GM23338 (cell line): Measurements from ENCODE around the gene THSD8. TPM values are rescaled to one million over a fixed set of nuclear protein-coding genes. Genes with fewer than 3 reads are reported as not detected.

Experiments used
- ATAC-seq: fragments of 200-7000 bp; cut with Tn5 transposase; 3 replicates; pipeline ENCODE4 v1.9.1; 2020
- DNase-seq: peaks from one replicate; pipeline ENCODE4 v3.0.0-alpha.2; 2015; ENCODE audit warnings: low spot score
- H2AFZ ChIP-seq: fragments of 200-600 bp; sonication (generic); 2 replicates; pipeline ENCODE4 v1.8.0; 2016; ENCODE audit warnings: antibody characterized with exemption, mild to moderate bottlenecking, moderate library complexity
- H3F3A ChIP-seq: fragments of 200-600 bp; sonication (generic); replicated peaks from 2 replicates; pipeline ENCODE4 v1.8.0; 2017; ENCODE audit warnings: antibody characterized with exemption, mixed run types, low read depth
- H3K27ac ChIP-seq: fragments of 200-600 bp; sonication (generic); 2 replicates; pipeline ENCODE4 v1.6.1; 2016; ENCODE audit warnings: low read depth
- H3K27me3 ChIP-seq: fragments of 200-600 bp; sonication (generic); 2 replicates; pipeline ENCODE4 v1.8.0; 2016; ENCODE audit warnings: mild to moderate bottlenecking, mixed run types, moderate library complexity; ENCODE audit not compliant: insufficient read depth
- H3K36me3 ChIP-seq: fragments of 200-600 bp; sonication (generic); 2 replicates; pipeline ENCODE4 v1.8.0; 2016; ENCODE audit warnings: mild to moderate bottlenecking; ENCODE audit not compliant: insufficient read depth
- H3K4me1 ChIP-seq: fragments of 200-600 bp; sonication (generic); 2 replicates; pipeline ENCODE4 v1.8.0; 2016; ENCODE audit warnings: mild to moderate bottlenecking, moderate library complexity; ENCODE audit not compliant: insufficient read depth
- H3K4me2 ChIP-seq: fragments of 200-600 bp; sonication (generic); 2 replicates; pipeline ENCODE4 v1.7.1; 2017; ENCODE audit warnings: mixed run types
- H3K4me3 ChIP-seq: fragments of 200-600 bp; sonication (generic); 2 replicates; pipeline ENCODE4 v1.6.1; 2016; ENCODE audit warnings: mixed run types
- H3K79me2 ChIP-seq: fragments of 200-600 bp; sonication (generic); replicated peaks from 2 replicates; pipeline ENCODE4 v1.8.0; 2017; ENCODE audit warnings: mild to moderate bottlenecking; ENCODE audit not compliant: insufficient read depth
- H3K9me2 ChIP-seq: fragments of 200-600 bp; sonication (generic); 2 replicates; pipeline ENCODE4 v1.8.0; 2017; ENCODE audit not compliant: insufficient read depth
- H4K20me1 ChIP-seq: fragments of 200-600 bp; sonication (generic); replicated peaks from 2 replicates; pipeline ENCODE4 v1.8.0; 2017; ENCODE audit warnings: mild to moderate bottlenecking; ENCODE audit not compliant: insufficient read depth
- H3K27ac Mint-ChIP-seq: 2 replicates; pipeline ENCODE4 v1.8.0; 2020; ENCODE audit warnings: inconsistent platforms, mild to moderate bottlenecking, moderate library complexity, mixed read lengths
- H3K27me3 Mint-ChIP-seq: 3 replicates; pipeline ENCODE4 v1.8.0; 2022; ENCODE audit warnings: low read depth, mild to moderate bottlenecking, moderate library complexity, mixed read lengths, inconsistent platforms; ENCODE audit not compliant: insufficient read depth, poor library complexity
- H3K36me3 Mint-ChIP-seq: 3 replicates; pipeline ENCODE4 v1.8.0; 2021; ENCODE audit warnings: low read depth, mild to moderate bottlenecking, inconsistent platforms, moderate library complexity, mixed read lengths
- H3K4me1 Mint-ChIP-seq: 3 replicates; pipeline ENCODE4 v1.8.0; 2020; ENCODE audit warnings: mild to moderate bottlenecking, inconsistent platforms, mixed read lengths
- H3K4me3 Mint-ChIP-seq: 3 replicates; pipeline ENCODE4 v1.8.0; 2021; ENCODE audit warnings: moderate library complexity, mild to moderate bottlenecking, inconsistent platforms, mixed read lengths
- H3K9me3 Mint-ChIP-seq: 3 replicates; pipeline ENCODE4 v1.8.0; 2020; ENCODE audit warnings: moderate library complexity, mild to moderate bottlenecking, inconsistent platforms, mixed read lengths
- CREB1 ChIP-seq: fragments of 250-450 bp; sonication (Bioruptor Pico); IDR thresholded peaks from 2 replicates; pipeline ENCODE4 v1.5.0; 2020; ENCODE audit warnings: low read depth, mild to moderate bottlenecking, moderate library complexity
- CTCF ChIP-seq, 2 experiments: fragments of 200-600 bp in 1 of 2; sonication (generic) in 1 of 2; conservative IDR thresholded peaks; 2 replicates each; pipeline versions ENCODE4 v1.5.1 to v1.6.1; 2016 to 2017; ENCODE audit warnings: antibody characterized with exemption in 2 of 2, low read depth in 2 of 2, mild to moderate bottlenecking in 2 of 2, moderate library complexity in 1 of 2
- EZH2 ChIP-seq: fragments of 200-600 bp; sonication (generic); IDR thresholded peaks from one replicate; pipeline ENCODE4 v1.8.0; 2017; ENCODE audit warnings: antibody characterized with exemption, mild to moderate bottlenecking, low read depth; ENCODE audit not compliant: unreplicated experiment
- EZH2phosphoT487 ChIP-seq: fragments of 200-600 bp; sonication (generic); IDR thresholded peaks from one replicate; pipeline ENCODE4 v1.8.1; 2018; ENCODE audit warnings: antibody characterized with exemption; ENCODE audit not compliant: unreplicated experiment
- JUNB ChIP-seq: IDR thresholded peaks from one replicate; pipeline ENCODE4 v1.6.1; 2016; ENCODE audit warnings: antibody characterized with exemption; ENCODE audit not compliant: unreplicated experiment
- NANOG ChIP-seq: IDR thresholded peaks from 2 replicates; pipeline ENCODE4 v1.6.1; 2016; ENCODE audit warnings: antibody characterized with exemption, borderline replicate concordance
- STAT1 ChIP-seq: IDR thresholded peaks from one replicate; pipeline ENCODE4 v1.6.1; 2016; ENCODE audit warnings: antibody characterized with exemption; ENCODE audit not compliant: unreplicated experiment
- ZNF114 ChIP-seq: fragments of 250-450 bp; sonication (Bioruptor Pico); IDR thresholded peaks from 2 replicates; pipeline ENCODE4 v1.5.0; 2020; ENCODE audit warnings: mild to moderate bottlenecking, moderate library complexity
- ZNF331 ChIP-seq: fragments of 250-450 bp; sonication (Bioruptor Pico); IDR thresholded peaks from 2 replicates; pipeline ENCODE4 v1.5.0; 2020; ENCODE audit warnings: low read depth, mild to moderate bottlenecking, moderate library complexity
- polyA plus RNA-seq: library from polyadenylated mRNA; unstranded; fragments of >200 nt; fragmentation: Nextera tagmentation; extraction: Ambion mirVana; gene quantifications from 2 replicates; pipeline ENCODE4 v1.2.1, GENCODE V29; 2016
- total RNA-seq: library from RNA; depleted of rRNA; stranded (reverse); fragments of >200 nt; shearing (Covaris generic); gene quantifications from 2 replicates; pipeline ENCODE4 v1.2.3, GENCODE V29; 2014
- TF ChIP-seq, protein P1 (sequence below): IDR thresholded peaks from one replicate; pipeline ENCODE4 v1.6.1; 2018; ENCODE audit warnings: antibody characterized with exemption; ENCODE audit not compliant: unreplicated experiment
- TF ChIP-seq, protein P2 (sequence below): fragments of 250-450 bp; sonication (Bioruptor Pico); IDR thresholded peaks from 2 replicates; pipeline ENCODE4 v1.5.0; 2020; ENCODE audit warnings: mild to moderate bottlenecking, moderate library complexity

The THSD8 gene
- total and polyA plus RNA-seq, 2 experiments from 2014 or later, result 0.38 to 38.5 TPM

DNA sequence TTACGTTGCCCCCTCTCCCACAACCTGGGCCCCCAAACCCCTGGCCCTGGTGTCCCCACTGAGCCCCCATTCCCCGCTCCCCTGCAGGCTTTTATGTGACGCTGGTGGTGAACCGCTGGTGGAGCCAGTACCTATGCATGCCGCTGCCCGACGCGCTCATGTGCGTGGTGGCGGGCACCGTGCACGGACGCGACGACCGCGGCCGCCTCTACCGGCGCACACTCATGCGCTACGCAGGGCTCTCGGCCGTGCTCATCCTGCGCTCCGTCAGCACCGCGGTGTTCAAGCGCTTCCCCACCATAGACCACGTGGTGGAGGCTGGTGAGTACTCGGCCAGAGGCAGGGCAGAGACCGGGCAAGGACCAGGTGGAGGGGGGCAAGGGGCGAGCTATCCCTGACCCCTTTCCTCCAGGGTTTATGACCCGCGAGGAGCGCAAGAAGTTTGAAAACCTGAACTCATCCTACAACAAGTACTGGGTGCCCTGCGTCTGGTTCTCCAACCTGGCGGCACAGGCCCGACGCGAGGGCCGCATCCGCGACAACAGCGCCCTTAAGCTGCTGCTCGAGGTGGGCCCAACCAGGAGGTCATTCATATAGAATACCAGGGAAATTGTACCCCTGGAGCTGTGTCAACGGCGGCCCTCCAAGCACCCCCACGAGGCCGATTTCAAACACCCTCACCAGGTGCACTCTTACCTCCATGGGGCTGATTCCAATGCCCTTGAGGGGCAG, 47.2 kb upstream of the THSD8 start (continued):
- TF ChIP-seq, protein P1, sequence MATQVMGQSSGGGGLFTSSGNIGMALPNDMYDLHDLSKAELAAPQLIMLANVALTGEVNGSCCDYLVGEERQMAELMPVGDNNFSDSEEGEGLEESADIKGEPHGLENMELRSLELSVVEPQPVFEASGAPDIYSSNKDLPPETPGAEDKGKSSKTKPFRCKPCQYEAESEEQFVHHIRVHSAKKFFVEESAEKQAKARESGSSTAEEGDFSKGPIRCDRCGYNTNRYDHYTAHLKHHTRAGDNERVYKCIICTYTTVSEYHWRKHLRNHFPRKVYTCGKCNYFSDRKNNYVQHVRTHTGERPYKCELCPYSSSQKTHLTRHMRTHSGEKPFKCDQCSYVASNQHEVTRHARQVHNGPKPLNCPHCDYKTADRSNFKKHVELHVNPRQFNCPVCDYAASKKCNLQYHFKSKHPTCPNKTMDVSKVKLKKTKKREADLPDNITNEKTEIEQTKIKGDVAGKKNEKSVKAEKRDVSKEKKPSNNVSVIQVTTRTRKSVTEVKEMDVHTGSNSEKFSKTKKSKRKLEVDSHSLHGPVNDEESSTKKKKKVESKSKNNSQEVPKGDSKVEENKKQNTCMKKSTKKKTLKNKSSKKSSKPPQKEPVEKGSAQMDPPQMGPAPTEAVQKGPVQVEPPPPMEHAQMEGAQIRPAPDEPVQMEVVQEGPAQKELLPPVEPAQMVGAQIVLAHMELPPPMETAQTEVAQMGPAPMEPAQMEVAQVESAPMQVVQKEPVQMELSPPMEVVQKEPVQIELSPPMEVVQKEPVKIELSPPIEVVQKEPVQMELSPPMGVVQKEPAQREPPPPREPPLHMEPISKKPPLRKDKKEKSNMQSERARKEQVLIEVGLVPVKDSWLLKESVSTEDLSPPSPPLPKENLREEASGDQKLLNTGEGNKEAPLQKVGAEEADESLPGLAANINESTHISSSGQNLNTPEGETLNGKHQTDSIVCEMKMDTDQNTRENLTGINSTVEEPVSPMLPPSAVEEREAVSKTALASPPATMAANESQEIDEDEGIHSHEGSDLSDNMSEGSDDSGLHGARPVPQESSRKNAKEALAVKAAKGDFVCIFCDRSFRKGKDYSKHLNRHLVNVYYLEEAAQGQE, result no peak
- no peak for TF ChIP-seq ZNF114 (CRISPR knock-in tag)
- no peak for TF ChIP-seq STAT1
- no peak for TF ChIP-seq EZH2
- no peak for TF ChIP-seq CREB1 (CRISPR knock-in tag)
- no peak for TF ChIP-seq ZNF331 (CRISPR knock-in tag)
- no peak for TF ChIP-seq EZH2phosphoT487
- TF ChIP-seq CTCF (conservative IDR thresholded peaks at IDR 0.05; ENCODE audit: low read depth in 2 of 2), result no peak

- H3K4me1 ChIP-seq, result no peaks in the 10 kb centered on the region; the same call in 1 of the 2 replicates
- DNase-seq, result no peak
- ATAC-seq, result no peak
- no peak overlapping the region for H3K4me3 ChIP-seq
- H3K9me2 ChIP-seq, result no peaks in the 10 kb centered on the region
- H3F3A ChIP-seq, result peaks cover 7% of the 10 kb centered on the region; the same call in 1 of the 2 replicates
- H3K4me1 Mint-ChIP-seq, result peaks cover 12% of the 10 kb centered on the region; the same call in 2 of the 3 replicates
- H3K27me3 Mint-ChIP-seq, result peaks cover 29% of the 10 kb centered on the region
- no peak overlapping the region for H3K4me2 ChIP-seq
- no peak overlapping the region for H3K27ac Mint-ChIP-seq
- H3K36me3 Mint-ChIP-seq, result peaks cover 6% of the 10 kb centered on the region; the same call in 2 of the 3 replicates
- H3K36me3 ChIP-seq, result no peaks in the 10 kb centered on the region
- H3K79me2 ChIP-seq, result no peaks in the 10 kb centered on the region
- H3K4me3 Mint-ChIP-seq, result no peak overlapping the region
- H4K20me1 ChIP-seq, result peaks cover 4% of the 10 kb centered on the region; the same call in 1 of the 2 replicates
- H3K27ac ChIP-seq, result no peak overlapping the region
- peaks cover 3% of the 10 kb centered on the region; the same call in 1 of the 2 replicates for H3K27me3 ChIP-seq
- no peak overlapping the region for H2AFZ ChIP-seq
- H3K9me3 Mint-ChIP-seq, result peaks cover 3% of the 10 kb centered on the region; the same call in 2 of the 3 replicates
- no peak for TF ChIP-seq EZH2phosphoT487
- TF ChIP-seq, protein P2, sequence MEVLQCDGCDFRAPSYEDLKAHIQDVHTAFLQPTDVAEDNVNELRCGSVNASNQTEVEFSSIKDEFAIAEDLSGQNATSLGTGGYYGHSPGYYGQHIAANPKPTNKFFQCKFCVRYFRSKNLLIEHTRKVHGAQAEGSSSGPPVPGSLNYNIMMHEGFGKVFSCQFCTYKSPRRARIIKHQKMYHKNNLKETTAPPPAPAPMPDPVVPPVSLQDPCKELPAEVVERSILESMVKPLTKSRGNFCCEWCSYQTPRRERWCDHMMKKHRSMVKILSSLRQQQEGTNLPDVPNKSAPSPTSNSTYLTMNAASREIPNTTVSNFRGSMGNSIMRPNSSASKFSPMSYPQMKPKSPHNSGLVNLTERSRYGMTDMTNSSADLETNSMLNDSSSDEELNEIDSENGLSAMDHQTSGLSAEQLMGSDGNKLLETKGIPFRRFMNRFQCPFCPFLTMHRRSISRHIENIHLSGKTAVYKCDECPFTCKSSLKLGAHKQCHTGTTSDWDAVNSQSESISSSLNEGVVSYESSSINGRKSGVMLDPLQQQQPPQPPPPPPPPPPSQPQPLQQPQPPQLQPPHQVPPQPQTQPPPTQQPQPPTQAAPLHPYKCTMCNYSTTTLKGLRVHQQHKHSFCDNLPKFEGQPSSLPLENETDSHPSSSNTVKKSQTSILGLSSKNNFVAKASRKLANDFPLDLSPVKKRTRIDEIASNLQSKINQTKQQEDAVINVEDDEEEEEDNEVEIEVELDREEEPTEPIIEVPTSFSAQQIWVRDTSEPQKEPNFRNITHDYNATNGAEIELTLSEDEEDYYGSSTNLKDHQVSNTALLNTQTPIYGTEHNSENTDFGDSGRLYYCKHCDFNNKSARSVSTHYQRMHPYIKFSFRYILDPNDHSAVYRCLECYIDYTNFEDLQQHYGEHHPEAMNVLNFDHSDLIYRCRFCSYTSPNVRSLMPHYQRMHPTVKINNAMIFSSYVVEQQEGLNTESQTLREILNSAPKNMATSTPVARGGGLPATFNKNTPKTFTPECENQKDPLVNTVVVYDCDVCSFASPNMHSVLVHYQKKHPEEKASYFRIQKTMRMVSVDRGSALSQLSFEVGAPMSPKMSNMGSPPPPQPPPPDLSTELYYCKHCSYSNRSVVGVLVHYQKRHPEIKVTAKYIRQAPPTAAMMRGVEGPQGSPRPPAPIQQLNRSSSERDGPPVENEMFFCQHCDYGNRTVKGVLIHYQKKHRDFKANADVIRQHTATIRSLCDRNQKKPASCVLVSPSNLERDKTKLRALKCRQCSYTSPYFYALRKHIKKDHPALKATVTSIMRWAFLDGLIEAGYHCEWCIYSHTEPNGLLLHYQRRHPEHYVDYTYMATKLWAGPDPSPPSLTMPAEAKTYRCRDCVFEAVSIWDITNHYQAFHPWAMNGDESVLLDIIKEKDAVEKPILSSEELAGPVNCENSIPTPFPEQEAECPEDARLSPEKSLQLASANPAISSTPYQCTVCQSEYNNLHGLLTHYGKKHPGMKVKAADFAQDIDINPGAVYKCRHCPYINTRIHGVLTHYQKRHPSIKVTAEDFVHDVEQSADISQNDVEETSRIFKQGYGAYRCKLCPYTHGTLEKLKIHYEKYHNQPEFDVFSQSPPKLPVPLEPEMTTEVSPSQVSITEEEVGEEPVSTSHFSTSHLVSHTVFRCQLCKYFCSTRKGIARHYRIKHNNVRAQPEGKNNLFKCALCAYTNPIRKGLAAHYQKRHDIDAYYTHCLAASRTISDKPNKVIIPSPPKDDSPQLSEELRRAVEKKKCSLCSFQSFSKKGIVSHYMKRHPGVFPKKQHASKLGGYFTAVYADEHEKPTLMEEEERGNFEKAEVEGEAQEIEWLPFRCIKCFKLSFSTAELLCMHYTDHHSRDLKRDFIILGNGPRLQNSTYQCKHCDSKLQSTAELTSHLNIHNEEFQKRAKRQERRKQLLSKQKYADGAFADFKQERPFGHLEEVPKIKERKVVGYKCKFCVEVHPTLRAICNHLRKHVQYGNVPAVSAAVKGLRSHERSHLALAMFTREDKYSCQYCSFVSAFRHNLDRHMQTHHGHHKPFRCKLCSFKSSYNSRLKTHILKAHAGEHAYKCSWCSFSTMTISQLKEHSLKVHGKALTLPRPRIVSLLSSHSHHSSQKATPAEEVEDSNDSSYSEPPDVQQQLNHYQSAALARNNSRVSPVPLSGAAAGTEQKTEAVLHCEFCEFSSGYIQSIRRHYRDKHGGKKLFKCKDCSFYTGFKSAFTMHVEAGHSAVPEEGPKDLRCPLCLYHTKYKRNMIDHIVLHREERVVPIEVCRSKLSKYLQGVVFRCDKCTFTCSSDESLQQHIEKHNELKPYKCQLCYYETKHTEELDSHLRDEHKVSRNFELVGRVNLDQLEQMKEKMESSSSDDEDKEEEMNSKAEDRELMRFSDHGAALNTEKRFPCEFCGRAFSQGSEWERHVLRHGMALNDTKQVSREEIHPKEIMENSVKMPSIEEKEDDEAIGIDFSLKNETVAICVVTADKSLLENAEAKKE (CRISPR knock-in tag), result no peak
- no peak for TF ChIP-seq EZH2
- TF ChIP-seq NANOG, result no peak
- TF ChIP-seq JUNB, result no peak
Measured at GRCh38 chr19:12756150-12756883, 45.6 kb upstream of the THSD8 start.
